GM18873 (cell line): ENCODE measurements around the gene CTBP1.

ENCODE experiments used
- ATAC-seq: cut with Tn5 transposase; IDR thresholded peaks from one replicate; pipeline ENCODE4 v1.9.1; 2021; ENCODE audit warnings: mild to moderate bottlenecking, moderate library complexity, moderate number of reproducible peaks; ENCODE audit not compliant: unreplicated experiment, low FRiP score

CTBP1 gene

DNA sequence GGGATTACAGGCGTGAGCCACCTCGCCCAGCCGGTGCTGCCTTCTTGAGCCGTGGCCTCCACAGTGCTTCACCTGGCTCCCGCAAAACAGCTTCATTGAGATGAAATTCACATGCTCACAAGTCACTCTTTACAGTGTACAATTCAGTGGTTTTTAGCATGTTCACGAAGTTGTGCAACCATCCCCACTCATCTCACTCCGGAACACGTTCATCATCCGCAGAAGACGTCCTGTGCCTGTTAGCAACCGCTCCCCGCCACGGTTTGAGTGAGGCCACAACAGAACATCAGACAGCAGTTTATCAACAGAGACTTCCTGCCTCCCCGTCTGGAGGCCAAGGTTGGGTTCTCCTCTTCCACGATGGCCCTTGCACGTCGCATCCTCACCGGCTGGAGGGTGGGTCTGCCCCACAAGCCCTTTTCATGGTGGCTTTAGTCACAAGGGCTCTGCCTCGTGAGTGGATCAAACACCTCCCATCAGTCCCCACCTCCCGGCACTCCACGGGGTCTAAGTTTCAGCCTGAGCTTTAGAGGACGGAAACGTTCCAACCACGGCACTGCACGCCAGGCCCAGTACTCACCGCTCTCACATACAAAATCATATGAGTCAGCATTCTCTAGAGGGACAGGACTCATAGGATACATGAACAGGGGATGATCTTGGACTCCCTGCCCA lies 46.9 kb downstream of the CTBP1 start:
- no peak for ATAC-seq

DNA sequence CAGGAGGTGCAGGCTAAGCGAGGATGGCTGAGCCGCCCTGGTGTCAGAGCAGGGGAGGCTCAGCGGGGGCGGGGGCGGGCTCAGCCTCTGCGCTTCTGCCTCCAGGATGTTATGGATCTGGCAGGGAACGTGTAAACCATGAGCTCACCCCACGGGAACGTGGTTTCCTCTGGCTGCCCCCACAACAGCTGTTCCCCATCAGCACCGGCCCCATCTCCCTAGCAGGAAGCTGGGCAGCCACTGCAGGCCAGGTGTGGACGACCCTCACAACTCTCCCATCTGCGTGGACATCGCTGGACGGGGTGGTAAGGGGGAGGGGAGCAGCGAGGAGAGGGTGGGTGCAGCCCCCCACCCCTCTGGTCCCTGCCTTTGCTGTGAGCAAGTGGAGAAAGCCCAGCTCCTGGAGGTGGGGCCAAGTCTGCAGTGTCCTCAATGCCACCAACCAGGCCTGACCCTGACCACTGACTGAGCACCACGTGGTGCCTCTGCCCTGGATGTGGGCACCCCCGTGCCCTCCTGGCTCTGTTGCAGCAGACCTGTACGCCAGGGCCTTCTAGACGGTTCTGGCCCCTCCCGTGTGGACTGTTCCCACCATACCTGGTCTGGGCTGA lies 48.4 kb downstream of the CTBP1 start:
- no peak for ATAC-seq

DNA sequence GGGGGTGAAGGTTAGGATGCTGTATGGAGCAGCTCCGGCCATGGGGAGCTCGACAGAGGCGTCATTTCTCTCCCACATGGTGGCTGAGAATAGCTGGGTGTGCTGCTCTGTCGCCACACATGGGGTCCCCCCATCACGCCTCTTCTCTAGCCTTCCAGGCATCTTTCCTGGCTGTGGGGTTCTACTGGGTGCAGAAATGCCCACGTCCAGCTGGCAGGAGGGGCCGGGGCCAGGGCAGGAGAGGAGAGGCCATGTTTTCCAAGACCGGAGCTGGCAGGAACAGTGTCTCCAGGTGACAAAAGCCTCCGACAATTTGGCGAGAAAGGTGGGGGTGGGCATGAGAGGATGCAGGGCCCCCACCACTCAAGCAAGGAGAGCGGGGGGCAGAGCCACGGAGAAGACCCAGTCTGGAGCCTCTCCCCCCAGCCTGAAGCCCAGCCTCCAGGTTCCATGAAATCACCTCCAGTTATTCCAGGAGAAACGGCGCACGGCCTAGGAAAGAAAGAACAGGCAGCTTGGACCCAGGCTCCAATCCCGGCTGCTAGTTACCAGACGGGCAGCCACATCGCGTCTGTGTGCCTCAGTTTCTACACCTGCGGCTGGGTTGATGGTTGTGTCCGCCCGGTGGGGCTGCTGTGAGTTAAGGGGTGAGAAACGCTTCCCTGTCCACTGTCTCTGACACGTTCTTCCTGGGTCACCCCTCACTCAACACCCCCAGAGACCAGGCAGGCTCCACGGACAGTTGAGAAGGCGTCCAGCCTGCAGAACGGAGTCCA lies 49.2 kb downstream of the CTBP1 start:
- no peak for ATAC-seq

DNA sequence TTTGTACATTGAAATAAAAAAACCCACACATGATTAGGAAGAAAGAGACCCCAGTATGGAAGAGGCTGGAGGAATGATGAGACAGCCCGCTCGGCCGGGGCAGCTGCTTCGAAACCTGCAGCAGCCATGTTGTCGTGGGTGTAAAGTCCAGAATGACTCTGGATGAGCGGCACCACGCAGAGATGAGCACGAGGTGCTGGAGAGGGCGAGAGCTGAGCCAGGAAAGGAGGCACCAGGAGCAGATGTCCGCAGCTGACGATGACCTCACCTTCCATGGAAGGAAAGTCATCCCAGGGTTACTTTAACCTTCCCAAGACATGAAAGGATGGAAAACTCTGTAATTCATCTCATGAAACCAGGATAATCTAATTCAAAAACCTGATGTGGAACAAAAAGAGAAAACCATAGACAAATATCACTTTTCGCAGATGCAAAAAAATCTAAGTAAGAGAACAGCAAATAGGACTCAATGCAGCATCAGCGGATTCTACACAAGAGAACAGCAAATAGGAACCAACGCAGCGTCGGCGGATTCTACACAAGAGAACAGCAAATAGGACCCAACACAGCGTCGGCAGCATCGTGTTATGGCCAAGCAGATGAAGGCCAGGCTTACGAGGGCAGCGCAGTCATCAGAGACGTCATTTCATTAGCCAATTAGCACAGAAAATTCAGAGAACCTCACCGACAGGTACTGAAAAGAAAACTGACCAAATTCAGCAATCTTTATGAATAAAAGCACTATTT lies 50.7 kb downstream of the CTBP1 start:
- no peak for ATAC-seq

DNA sequence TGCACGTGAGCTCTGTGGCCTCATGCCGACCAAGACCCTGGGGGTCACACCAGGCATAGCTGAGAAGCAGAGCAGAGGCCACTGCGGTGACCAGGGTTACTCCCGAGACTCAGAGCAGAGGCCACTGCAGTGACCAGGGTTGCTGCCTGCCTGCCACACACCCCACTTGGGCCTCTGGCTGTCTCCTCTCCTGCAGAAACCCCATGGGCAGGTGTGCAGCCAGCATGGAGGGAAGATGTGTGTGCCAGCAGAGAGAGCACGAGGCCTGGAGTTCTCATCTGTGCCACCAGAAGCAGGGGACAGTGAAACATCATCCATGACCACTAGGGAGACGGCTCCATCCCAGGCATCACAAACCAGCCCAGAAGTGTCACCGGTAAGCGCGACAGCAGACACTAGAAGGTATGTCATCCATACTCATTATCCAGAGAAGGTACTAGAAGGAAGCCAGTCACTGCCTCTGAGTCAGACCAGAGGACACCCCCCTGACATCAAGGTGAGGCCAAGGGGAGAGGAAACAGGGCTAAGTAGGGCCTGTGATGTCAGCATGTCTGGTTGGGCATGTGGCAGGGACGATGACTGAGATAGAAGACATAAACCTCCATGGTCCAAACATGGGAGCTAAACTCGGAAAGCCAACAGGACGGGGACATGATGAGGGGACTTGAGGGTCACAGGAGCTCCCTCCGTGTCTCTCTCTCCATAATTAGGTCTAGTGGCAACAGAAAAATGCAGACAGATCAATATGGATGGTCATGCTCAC lies 52.3 kb downstream of the CTBP1 start:
- no peak for ATAC-seq

DNA sequence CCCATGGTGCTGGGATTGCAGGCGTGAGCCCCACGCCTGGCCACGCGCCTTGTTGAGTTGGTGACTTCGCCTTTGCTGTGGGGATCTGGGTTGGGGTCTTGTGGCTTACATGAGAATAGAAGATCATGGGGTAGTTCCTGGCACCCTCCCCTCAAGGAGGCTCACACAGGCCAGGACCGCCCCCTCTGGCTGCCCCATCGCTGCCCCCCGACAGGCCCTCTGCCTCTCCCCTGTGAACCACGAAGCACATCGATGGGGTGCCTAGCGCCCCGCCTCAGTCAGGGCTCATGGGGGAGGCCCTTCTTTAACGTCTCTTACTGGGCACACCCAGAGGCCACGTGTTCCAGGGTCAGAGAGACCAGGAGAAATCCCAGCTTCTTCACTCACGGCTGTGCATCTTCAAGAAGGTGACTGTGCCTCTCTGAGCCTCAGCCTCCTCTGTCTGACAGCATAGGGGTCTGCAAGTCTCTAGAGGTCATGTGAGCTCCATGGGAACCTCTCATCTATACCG lies 53.0 kb downstream of the CTBP1 start:
- no peak for ATAC-seq

DNA sequence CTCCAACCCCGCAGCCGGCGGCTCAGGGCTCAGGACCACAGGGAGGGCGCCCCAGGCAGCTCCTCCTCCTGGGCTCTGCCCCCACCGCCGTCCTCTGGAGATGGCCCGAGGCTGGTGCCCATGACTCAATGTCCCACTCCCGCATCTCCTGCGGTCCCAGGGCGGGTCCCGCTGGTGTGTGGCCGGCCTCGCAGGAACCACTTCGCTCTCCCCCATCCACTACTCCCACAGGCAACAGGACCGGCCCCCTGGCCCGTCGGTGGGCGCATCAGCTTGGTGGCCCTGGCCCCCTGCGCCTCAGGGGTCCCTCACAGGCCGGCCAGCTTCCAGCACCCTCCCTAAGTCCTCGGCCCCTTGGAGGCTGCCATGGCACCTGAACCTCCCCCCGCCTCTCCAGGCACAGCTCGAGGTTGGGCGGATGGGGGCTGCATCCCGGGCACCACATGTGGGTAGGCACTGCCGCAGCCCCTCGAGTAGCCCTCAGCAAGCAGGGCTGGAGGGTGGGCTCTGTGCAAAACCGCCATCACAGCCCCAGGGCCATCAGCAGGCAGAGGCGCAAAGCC lies 53.7 kb downstream of the CTBP1 start:
- no peak for ATAC-seq

DNA sequence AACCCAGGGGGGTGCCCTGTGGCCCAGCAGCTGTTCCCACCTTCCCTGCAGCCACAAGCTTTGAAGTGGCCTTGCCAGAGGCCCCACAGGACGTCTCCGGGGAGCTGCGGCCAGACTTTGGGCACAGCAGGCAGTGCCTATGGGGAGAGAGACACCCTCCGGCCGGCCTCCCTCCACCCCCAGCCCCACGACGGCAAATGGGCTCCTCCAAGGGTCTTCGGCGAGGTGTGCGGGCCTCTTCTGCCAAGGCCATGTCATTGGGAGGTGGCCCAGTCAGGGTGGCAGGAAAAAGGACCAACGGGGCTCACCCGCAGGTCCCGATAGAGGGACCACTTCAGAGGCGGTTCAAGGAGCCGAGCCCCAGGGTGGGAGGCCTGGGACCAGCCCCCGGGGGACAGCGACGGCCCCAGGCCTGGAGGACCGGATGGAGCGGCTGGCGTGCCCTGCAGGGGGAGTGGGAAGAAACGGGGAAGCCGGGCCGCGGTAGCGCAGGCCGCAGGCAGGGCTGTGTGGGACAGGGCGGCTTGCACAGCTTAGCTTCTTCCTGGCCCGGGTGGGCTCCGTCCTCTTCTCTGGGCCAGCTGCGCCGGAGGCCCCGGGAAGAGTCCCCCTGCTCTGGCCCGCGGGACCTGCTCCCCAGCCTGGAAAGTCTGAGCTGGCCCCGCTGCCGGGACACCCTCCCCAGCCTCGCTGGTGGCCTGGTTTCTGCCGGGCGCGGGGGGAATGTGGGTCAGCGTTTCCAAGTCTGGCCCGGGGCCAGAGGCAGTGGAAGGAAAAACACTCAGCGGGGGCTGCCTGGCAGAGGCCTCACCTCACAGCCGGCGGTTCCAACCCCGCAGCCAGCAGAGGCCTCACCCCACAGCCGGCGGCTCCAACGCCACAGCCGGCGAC lies 54.7 kb downstream of the CTBP1 start:
- no peak for ATAC-seq

DNA sequence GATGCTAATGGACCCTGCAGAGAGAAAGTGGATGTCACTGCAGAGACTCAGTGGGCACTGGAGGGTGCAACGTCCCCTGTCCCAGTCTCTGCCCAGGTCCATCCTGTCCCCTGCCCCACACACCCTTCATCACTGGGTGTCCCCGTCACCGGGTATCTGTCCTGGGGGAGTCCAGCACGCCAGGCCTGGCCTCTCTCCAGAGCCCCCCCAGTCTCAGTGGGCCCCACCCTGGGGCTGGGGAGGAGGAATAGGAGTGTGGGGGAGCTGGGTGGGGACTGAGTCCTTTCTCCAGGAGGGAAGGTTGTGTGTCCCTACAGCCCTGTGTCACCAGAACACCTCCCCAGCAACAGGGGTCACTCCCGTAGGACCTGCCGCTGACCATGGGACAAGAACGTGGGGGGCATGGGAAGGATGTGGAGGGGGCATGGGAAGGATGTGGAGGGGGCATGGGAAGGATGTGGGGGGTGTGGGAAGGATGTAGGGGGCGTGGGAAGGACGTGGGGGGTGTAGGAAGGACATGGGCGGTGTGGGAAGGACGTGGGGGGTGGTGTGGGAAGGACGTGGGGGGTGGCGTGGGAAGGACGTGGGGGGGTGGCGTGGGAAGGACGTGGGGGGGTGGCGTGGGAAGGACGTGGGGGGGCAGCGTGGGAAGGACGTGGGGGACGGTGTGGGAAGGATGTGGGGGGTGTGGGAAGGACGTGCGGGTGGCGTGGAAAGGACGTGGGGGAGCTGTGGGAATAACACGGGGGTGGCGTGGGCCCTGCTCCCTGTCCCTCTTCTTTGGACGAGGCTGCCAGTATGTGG lies 55.5 kb downstream of the CTBP1 start:
- no peak for ATAC-seq

DNA sequence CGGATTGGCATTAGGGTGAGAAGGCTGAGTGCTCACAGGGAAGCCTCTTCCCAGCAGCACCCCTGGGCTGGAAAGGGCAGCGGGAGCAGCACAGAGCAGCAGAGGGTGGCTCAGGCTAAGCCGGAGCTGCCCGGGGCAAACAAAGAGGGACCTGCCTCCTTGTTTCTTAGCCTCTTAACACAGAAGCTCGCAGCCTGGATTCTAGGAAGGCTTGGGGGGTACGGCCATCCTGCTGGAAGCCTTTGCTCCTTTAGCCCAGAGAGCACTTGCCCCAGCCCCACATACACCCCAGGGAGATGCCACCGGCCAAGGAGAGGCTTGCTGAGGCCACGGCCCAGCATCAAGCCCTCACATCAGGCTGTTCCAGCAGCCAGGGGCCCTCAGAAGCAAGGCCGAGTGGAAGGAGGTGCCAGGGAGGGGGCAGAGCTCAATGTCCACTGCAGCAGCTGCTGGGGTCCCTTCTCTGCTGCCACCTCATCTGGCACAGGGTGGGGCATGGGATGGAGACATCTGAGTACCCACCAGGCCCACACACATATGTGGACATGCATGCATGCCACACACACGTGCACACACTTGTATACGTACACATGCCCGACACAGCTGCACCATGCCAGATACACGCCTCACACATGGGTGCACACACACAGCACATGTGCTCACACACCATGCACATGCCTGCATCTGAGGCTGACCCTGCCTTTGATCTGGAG lies 56.3 kb downstream of the CTBP1 start:
- no peak for ATAC-seq

DNA sequence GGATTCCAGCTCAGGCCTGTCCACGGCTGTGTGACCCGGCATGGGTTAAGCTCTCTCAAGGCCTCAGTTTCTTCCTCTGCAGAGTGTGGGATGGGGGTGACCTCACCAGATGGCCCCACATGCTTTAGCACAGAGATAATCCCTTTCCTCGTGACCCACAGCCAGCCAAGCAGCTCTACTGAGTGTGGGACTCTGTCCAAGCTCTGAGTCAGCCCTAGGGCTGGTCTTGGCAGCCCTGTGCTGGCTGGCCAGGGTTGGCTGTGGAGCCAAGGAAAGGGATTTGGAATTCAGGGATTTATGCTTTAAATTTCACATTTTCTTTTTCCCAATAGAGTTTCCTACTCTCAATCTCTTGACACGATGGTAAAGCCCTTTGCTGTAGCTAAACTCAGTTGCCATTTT lies 56.8 kb downstream of the CTBP1 start:
- no peak for ATAC-seq

DNA sequence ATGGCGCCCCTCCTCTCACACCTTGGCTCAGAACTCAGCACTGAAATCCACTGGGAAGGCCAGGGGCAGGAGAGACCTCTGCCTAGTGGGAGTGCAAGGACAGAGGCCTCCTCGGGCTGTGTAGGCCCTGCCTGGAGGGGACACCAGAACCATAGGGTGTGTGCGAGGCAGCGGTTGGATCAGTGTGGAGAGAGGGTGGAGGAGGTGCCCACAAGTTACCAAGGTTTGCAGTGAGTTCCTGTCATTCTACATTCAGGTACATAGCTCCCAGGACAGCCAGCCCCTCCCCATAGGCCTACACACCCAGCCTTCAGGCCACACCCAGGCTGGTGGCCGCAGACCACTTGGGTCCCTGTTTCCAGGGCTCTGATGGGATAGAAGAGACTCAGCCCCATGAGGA lies 57.3 kb downstream of the CTBP1 start:
- no peak for ATAC-seq

DNA sequence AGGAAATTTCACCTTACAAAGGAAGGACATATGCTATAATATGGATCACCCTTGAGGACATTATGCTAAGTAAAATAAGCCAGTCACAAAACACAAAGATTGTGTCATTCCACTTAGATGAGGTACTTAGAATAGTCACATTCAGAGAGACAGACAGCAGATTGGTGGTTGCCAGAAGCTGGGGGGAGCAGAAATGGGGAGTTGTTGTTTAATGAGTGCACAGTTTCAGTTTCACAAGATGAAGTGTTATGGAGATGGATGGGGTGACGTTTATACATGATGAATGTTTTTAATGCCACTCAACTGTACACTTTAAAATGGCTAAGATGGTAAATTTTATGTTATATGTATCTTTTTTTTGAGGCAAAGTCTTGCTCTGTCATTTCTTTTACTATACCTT lies 61.7 kb downstream of the CTBP1 start:
- no peak for ATAC-seq

DNA sequence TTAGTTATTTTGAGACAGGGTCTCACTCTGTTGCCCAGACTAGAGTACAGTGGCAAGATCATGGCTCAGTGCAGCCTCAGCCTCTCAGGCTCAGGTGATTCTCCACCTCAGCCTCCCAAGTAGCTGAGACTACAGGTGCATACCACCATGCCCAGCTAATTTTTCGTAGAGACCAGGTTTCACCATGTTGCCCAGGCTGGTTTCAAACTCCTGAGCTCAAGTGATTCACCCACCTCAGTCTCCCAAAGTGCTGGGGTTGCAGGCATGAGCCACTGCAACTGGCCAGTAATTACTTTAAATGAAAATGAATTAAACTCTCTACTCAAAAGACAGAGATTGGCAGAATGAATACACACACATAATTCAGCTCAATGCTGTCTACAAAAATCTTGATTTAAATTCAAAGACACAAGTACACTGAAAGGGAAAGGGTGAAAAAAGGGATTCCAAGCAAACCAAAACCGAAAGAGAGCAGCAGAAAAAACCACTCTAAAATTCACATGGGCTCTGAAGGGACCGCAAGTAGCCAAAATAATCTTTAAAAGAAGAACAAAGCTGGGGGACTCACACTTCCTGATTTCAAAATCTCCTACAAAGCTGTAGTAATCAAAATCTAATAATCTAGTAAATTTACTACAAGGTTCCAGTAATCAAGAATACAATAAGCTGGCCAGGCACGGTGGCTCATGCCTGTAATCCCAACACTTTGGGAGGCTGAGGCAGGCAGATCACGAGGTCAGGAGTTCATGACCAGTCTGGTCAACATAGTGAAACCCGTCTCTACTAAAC lies 64.8 kb downstream of the CTBP1 start:
- ATAC-seq = no peak

DNA sequence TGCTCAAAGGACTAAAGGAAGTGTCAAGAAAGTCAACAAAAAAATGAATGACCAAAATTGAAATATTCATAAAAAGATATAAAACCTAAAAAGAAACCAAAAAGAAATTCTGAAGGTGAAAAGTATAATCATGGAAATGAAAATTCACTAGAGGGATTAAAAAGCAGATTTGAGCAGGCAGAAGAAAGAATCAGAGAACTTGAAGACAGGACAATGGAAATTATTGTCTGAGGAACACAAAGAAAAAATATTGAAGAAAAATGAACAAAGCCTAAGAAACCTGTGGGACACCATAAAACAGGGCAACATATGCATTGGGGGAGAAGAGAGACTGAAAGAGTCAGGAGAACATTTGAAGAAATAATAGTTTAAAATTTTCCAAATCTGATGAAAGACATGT lies 66.6 kb downstream of the CTBP1 start:
- no peak for ATAC-seq

DNA sequence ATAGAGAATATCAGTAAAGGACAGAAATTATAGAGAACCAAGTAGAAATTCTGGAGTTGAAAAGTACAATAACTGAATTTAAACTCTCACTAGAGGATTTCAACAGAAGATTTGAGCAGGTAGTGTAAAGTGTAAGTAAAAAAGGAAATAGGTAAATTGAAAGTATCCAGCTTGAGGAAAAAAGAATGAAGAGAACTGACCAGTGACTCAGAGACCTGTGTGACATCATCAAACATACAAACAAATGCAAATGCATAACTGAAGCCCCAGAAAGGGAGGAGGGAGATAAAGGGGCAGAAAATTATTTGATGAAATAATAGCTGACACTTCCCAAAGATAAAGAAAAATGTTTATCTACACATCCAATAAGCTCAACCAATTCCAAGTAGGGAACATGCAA lies 68.3 kb downstream of the CTBP1 start:
- no peak for ATAC-seq

DNA sequence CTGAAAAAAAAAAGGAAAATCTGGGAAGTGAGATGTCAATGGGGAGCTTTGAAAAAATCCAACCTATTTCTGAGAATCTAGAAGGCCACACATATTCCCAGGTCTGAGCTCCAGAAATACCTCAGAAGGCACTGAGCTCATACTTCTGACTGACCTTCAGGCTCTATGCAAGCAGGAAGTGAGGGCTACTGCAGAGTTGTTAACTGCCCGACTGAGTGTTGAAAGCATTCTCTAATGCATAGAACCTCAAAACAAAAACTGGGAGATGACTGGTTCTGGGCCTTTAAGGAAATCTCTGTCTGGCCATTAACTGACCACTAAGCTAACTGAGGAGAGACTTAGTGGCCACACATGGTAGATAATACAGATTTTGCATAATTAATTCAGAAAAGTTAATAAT lies 69.0 kb downstream of the CTBP1 start:
- ATAC-seq = no peak
